DND-41 (cell line): Measurements from ENCODE around the gene LCAT.

Experiments
- EZH2 ChIP-seq: IDR thresholded peaks from 3 replicates; pipeline ENCODE4 v1.6.1; 2012; ENCODE audit warnings: borderline replicate concordance, low read depth, mild to moderate bottlenecking, moderate library complexity, low read length, inconsistent platforms; ENCODE audit not compliant: severe bottlenecking
- TF ChIP-seq, protein P1 (sequence below): IDR thresholded peaks from 2 replicates; pipeline ENCODE4 v1.5.1; 2012; ENCODE audit warnings: borderline replicate concordance, low read length, moderate library complexity, mild to moderate bottlenecking; ENCODE audit not compliant: poor library complexity, severe bottlenecking; ENCODE audit errors: extremely low read depth

DNA sequence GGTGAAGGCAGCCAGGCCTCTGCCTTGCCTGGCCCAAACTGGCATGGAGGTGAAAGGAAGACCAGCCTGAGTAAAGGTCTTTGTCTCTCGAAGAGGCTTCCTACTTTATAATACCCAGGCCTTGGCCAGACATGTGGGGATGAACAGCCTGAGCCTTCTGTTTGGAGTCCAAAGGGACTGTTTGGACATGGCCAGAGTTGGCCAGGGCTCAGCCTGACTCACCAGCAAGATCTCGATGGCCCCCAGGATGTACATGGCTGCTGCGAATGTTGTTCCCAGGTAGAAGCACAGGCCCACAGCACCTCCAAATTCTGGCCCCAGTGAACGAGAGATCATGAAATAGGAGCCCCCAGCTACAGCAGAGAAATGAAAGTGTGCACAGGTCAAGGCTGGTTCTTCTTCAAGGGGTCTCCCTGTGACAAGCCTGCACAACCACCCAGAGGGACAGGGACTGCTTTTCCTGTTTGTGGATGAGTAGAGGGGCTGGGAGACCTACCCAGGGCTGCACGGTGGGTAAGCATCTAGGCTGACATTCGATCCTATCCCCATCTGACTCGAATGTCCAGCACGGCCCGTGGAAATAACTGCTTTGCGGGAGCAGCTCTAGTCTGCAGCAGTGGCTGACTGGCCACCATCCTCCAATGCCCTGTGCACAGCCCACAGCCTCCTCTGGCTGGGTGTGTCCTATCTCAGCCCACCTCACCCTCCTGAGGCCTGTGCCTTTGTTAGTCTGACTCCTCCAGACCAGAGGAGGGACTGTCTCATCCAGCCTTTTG, 10.7 kb upstream of the LCAT start:
- TF ChIP-seq, protein P1, sequence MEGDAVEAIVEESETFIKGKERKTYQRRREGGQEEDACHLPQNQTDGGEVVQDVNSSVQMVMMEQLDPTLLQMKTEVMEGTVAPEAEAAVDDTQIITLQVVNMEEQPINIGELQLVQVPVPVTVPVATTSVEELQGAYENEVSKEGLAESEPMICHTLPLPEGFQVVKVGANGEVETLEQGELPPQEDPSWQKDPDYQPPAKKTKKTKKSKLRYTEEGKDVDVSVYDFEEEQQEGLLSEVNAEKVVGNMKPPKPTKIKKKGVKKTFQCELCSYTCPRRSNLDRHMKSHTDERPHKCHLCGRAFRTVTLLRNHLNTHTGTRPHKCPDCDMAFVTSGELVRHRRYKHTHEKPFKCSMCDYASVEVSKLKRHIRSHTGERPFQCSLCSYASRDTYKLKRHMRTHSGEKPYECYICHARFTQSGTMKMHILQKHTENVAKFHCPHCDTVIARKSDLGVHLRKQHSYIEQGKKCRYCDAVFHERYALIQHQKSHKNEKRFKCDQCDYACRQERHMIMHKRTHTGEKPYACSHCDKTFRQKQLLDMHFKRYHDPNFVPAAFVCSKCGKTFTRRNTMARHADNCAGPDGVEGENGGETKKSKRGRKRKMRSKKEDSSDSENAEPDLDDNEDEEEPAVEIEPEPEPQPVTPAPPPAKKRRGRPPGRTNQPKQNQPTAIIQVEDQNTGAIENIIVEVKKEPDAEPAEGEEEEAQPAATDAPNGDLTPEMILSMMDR, result no peak
- no peak for TF ChIP-seq EZH2
